Measurements from ENCODE around the gene UPK1B. TPM values are rescaled to one million over a fixed set of nuclear protein-coding genes. Genes with fewer than 3 reads are reported as not detected.

UPK1B gene
- total RNA-seq, 2 donors from 2014 or later, result not detected

- intact Hi-C loops (cut with DNase I), result no loop called here
Observed at GRCh38 chr3:119170821-119171220, 2.6 kb upstream of the UPK1B start.

GRCh38 chr3:119175872-119176756 lies 2.7 kb downstream of the UPK1B start:
- intact Hi-C loops (cut with DNase I), result no loop called here
- DNase-seq (ENCODE audit: low spot score), result no peak

More at GRCh38 chr3:119170821-119171220, 2.6 kb upstream of the UPK1B start:
- no peak for DNase-seq (ENCODE audit: low spot score)

DNA sequence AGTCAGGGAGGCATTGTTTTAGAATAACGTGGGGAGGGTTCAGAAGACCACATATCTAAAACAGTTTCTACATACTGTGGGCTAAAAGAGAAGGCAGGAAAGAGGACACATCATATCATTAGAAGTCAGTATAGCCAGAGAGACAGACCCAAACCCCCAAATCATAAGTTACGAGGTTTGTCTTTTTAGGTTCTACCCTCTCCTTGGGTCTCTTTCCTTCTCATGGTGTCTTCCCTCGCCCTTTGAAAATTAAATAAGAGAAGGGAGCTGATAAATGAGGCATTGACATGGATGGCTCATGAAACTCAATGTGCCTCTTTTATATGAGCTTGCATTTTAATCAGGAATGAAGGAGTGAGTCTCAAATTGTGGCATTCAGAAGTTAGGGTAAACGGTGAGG lies 3.4 kb downstream of the UPK1B start:
- intact Hi-C loops (cut with DNase I), result no loop called here
- no peak for DNase-seq (ENCODE audit: low spot score)

- DNase-seq (ENCODE audit: low spot score), result no peak
- intact Hi-C loops (cut with DNase I), result no loop called here
Observed at GRCh38 chr3:119177321-119177720, 3.9 kb downstream of the UPK1B start.

GRCh38 chr3:119181765-119182164 lies 8.4 kb downstream of the UPK1B start:
- intact Hi-C loops (cut with DNase I), result no loop called here
- no peak for DNase-seq (ENCODE audit: low spot score)

DNA sequence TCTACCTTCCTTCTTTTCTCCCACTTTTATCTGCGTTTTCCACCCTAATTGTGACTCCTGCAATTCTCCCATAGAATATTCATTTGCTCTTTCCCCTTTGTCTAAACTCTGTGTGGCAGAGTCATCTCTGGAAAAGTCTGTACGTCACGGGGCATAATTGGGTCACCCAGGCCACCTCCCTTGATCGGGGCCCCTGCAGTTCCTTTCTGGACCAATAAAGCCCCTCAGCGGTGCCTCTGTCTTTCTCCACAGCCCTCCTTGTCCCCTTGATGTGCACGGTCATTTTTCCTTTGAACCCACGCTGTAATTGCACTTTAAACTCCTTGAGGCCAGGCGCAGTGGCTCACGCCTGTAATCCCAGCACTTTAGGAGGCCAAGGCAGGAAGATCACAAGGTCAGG lies 10.7 kb downstream of the UPK1B start:
- DNase-seq (ENCODE audit: low spot score), result no peak
- intact Hi-C loops (cut with DNase I), result no loop called here

GRCh38 chr3:119184796-119185570 lies 11.6 kb downstream of the UPK1B start:
- intact Hi-C loops (cut with DNase I), result no loop called here
- no peak for DNase-seq (ENCODE audit: low spot score)

DNA sequence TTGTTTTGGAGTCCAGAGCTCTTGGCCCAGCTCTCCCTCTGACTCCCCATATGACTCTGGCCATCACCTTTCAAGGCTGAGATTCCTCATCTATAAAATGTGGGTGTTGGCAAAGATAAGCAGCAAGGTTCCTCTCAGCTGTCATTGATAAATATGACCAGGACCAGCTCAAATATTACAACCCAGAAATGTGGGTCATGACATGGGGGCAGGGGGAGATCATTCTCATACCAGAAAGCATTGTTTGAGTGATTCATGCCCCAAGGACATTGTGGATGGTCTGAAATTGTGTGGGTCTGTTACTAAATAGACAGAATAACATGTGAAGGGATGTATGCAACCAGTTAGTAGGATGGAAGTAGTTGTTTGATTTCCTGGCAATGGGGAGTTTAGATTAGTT lies 13.9 kb downstream of the UPK1B start:
- DNase-seq (ENCODE audit: low spot score), result no peak
- intact Hi-C loops (cut with DNase I), result no loop called here

- DNase-seq (ENCODE audit: low spot score), result no peak
- intact Hi-C loops (cut with DNase I), result no loop called here
Observed at GRCh38 chr3:119191800-119192199, 18.4 kb downstream of the UPK1B start.

DNA sequence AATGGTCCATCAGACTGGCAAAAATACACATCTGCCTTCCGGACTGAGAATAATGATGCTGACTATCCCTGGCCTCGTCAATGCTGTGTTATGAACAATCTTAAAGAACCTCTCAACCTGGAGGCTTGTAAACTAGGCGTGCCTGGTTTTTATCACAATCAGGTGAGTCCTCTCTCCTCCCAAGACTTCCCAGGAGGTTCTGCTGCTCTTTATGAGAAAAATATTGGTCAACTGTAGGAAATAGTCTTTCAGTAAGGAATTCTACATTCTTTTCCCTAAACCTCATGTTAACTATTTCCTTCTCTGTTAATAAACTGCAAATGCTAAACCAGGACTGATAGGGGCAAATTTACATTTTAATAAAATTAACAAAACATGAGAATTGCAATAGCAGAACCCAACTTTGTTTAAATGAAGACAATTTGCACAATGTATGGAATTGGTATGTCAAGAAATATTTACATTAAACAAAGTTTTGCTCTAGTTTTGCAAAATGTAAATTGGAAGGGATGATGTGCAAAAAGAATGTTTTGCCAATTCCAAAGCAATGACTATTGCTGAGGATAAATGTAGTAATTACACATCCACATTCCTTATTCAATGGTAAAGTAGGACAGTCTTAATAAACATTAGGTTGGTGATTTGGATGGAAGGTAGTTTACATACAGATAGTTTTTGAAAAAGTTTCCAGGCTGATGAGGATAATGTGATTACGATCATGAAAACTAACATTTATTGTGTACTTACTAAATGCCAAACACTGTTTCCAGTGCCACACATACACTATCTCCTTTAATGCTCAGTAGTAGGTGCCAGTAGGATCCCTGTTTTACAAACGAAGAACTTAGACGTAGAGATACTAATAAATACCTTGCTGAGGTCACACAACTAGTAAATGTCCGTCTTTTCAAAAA lies 21.1 kb downstream of the UPK1B start:
- intact Hi-C loops (cut with DNase I), result no loop called here
- DNase-seq (ENCODE audit: low spot score), result no peak

DNA sequence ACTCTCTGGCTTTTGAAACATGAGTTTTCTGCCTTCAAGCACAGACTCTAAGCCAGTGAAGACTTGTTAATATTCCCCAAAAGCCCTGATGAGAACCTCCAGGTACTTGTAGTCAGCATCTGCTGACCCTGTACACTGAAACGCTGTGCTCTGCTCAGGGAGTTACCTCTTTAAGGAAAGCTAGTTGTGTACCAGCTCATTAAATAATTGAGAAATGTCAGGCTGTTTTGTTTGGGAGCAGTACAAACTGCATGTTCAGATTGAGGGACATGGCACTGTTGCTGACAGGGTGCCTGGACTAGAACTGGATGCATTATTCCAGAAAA lies 21.7 kb downstream of the UPK1B start:
- intact Hi-C loops (cut with DNase I), result no loop called here
- no peak for DNase-seq (ENCODE audit: low spot score)

GRCh38 chr3:119195911-119196310 lies 22.5 kb downstream of the UPK1B start:
- DNase-seq (ENCODE audit: low spot score), result no peak

GRCh38 chr3:119205209-119205608 lies 31.8 kb downstream of the UPK1B start:
- DNase-seq (ENCODE audit: low spot score), result no peak
- intact Hi-C loops (cut with DNase I), result no loop called here

More at GRCh38 chr3:119195911-119196310, 22.5 kb downstream of the UPK1B start:
- intact Hi-C loops (cut with DNase I), result no loop called here

GRCh38 chr3:119205685-119206084 lies 32.3 kb downstream of the UPK1B start:
- intact Hi-C loops (cut with DNase I), result no loop called here

DNA sequence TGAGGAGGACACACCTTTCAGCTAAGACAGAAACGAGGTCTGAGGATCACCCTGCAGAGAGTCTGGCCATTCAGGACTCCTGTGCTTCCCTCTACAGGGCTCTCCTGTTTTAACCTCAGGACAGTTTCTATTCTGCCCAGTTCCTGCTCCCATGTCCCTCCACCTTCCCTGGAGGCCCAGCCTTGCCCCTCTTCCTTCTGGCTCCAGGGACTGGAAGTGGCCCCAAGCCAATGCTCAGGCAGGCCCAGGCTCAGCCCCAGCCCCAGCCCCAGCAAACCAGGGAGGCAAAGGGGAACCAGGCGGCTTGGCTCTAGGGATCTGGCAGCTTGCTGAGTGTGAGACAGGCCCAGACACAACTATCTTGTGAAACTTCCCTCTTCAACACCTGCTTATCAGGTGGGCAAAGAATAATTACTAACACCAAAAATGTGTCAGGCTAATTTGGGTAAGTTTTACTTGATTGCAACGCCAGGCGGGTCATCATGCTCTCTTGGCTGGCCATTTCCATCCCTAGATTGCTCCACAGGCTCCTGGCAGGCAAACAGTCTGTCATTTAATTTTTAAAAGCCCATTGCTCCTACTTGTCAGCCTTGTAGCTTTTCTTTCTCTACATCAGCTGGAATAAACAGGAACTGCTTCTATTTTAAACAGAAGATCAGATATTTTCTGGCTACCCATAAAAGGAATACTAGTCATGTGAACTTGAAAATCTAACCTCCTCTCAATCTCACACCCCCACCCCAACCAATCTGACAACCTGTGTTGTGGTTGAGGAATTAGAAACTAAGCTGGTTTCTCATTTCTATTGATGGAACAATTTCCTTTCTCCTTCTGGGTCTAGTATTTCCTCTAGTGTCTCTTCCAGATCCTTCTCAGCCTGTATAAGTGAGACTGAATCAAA lies 33.5 kb downstream of the UPK1B start:
- intact Hi-C loops (cut with DNase I), result no loop called here
- no peak for DNase-seq (ENCODE audit: low spot score)

More at GRCh38 chr3:119205685-119206084, 32.3 kb downstream of the UPK1B start:
- DNase-seq (ENCODE audit: low spot score), result no peak

DNA sequence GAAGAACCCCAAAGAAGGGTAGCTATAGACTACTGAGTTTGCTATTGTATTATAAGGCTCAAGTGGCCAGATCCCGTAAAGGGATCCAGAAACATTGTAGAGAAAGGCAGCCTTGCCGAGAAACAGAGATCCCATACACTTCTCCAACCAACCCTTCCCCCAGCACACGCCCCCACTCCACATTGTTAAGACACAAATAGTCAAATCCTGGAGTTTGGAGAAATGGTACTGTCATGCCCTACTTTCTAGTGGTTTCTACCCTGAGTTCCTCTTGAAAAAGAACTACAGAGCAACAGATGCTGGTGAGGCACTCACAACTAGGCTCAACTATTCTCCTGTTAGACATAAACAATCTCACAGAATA lies 34.1 kb downstream of the UPK1B start:
- intact Hi-C loops (cut with DNase I), result no loop called here
- no peak for DNase-seq (ENCODE audit: low spot score)

- no peak for DNase-seq (ENCODE audit: low spot score)
- intact Hi-C loops (cut with DNase I), result no loop called here
Observed at GRCh38 chr3:119211193-119211592, 37.8 kb downstream of the UPK1B start.

DNA sequence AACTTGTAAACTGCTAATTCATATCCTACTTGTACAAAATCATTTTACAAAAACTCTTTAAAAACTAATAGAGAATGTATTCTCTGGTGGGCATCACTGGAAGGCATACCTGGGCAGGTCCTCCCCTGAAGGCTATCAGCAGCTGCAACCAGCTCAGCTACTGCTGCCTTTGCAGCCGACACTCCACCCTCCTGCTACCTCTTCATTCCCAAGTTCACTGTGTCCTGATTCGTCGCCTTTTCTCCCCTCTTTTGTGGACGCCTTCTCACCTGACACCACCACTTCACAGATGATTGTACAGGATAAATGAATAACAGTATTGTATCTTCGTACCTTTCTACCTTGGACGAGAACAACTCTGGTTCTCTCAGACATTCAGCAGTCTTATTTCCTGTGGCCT lies 38.4 kb downstream of the UPK1B start:
- no peak for DNase-seq (ENCODE audit: low spot score)
- intact Hi-C loops (cut with DNase I), result no loop called here

GRCh38 chr3:119219069-119219468 lies 45.7 kb downstream of the UPK1B start:
- intact Hi-C loops (cut with DNase I), result no loop called here
- DNase-seq (ENCODE audit: low spot score), result no peak
